Prostate gland (tissue), 2 donors: ENCODE measurements around the gene TRIO. TPM values are rescaled to one million over a fixed set of nuclear protein-coding genes. Genes with fewer than 3 reads are reported as not detected.

Source experiments
- DNase-seq: peaks from one replicate; pipeline ENCODE4 v3.0.0-alpha.2; 2019; ENCODE audit warnings: low spot score
- H3K27ac ChIP-seq, 2 donors: fragments of 200-600 bp; sonication (generic); 2 replicates each; pipeline ENCODE4 v1.5.1; 2017 to 2019
- H3K27me3 ChIP-seq: fragments of 200-600 bp; sonication (generic); replicated peaks from 2 replicates; pipeline ENCODE4 v1.5.1; 2019; ENCODE audit not compliant: insufficient read depth
- H3K36me3 ChIP-seq, 2 donors: fragments of 200-600 bp; sonication (generic); 1 replicate in 1 of 2; 2 replicates in 1 of 2; pipeline versions ENCODE4 v1.5.1 to v1.8.1; 2017 to 2019
- H3K4me1 ChIP-seq: fragments of 200-600 bp; sonication (generic); replicated peaks from 2 replicates; pipeline ENCODE4 v1.5.1; 2019
- H3K4me3 ChIP-seq, 2 donors: fragments of 200-600 bp; sonication (generic); 2 replicates each; pipeline ENCODE4 v1.5.1; 2017 to 2019
- H3K9me3 ChIP-seq: fragments of 200-600 bp; sonication (generic); 2 replicates; pipeline ENCODE4 v1.5.1; 2017
- CTCF ChIP-seq, 4 experiments: fragments of 200-600 bp in 2 of 4; fragments of 450-650 bp in 2 of 4; sonication (generic) in 2 of 4; IDR thresholded peaks; 1 replicate in 3 of 4; 2 replicates in 1 of 4; pipeline ENCODE4 v1.5.1; 2016 to 2019; ENCODE audit warnings: antibody characterized with exemption in 4 of 4, mild to moderate bottlenecking in 2 of 4, moderate library complexity in 2 of 4
- POLR2A ChIP-seq: fragments of 450-650 bp; IDR thresholded peaks from one replicate; pipeline ENCODE4 v1.6.1; 2016; ENCODE audit warnings: antibody characterized with exemption, mild to moderate bottlenecking
- POLR2AphosphoS5 ChIP-seq: sonication (generic); formaldehyde crosslinking; IDR thresholded peaks from one replicate; pipeline ENCODE4 v1.6.1; 2017; ENCODE audit warnings: antibody characterized with exemption
- WGBS: methylation state at CpG from one replicate; pipeline ENCODE4 v1.1.5; 2018; 5-methylcytosine and 5-hydroxymethylcytosine counted together
- intact Hi-C: fragments of 100-400 bp; cut with DNase I; formaldehyde crosslinking; loops from one replicate; pipeline ENCODE4 v1.14.2; 2022
- total RNA-seq, 2 donors: library from RNA; depleted of rRNA; stranded (reverse); fragments of >200 nt; gene quantifications; one replicate each; pipeline ENCODE4 v1.1.0, GENCODE V29; 2016

The TRIO gene
- total RNA-seq, 2 donors from 2014 or later: 90.3 to 197 TPM

- Histone ChIP-seq H3K27me3 (no peaks in the 10 kb centered on the region), H3K4me1 (no peaks in the 10 kb centered on the region), H3K27ac (no peak overlapping the region), H3K9me3 (no peaks in the 10 kb centered on the region), H3K4me3 (no peak overlapping the region), H3K36me3 (no peaks in the 10 kb centered on the region)
- 94% methylated on average over 1 of the region's 1 CpG for WGBS
- TF ChIP-seq CTCF (IDR thresholded peaks at IDR 0.05) (no peak), POLR2AphosphoS5 (no peak), POLR2A (no peak)
- DNase-seq: no peak
- intact Hi-C loops: no loop called here
Measured at GRCh38 chr5:14175381-14175780, 32.2 kb downstream of the TRIO start.

GRCh38 chr5:14176888-14177287 lies 33.7 kb downstream of the TRIO start:
- intact Hi-C loops: no loop called here
- H3K27me3 ChIP-seq: no peaks in the 10 kb centered on the region
- no peak for DNase-seq
- H3K9me3 ChIP-seq: no peaks in the 10 kb centered on the region
- no peak for TF ChIP-seq POLR2A
- TF ChIP-seq CTCF (IDR thresholded peaks at IDR 0.05): no peak
- no peak for TF ChIP-seq POLR2AphosphoS5
- 95% methylated on average over 2 of the region's 2 CpGs for WGBS
- H3K4me3 ChIP-seq: no peak overlapping the region
- no peaks in the 10 kb centered on the region for H3K36me3 ChIP-seq
- H3K4me1 ChIP-seq: no peaks in the 10 kb centered on the region
- H3K27ac ChIP-seq: no peak overlapping the region

- Histone ChIP-seq H3K9me3 (no peaks in the 10 kb centered on the region), H3K4me1 (no peaks in the 10 kb centered on the region), H3K36me3 (no peaks in the 10 kb centered on the region), H3K4me3 (no peak overlapping the region), H3K27ac (no peak overlapping the region), H3K27me3 (no peaks in the 10 kb centered on the region)
- no peak for DNase-seq
- no peak for TF ChIP-seq POLR2A
- no peak for TF ChIP-seq CTCF (IDR thresholded peaks at IDR 0.05)
- TF ChIP-seq POLR2AphosphoS5: no peak
- intact Hi-C loops: no loop called here
- 56% methylated on average over 3 of the region's 3 CpGs for WGBS
Measured at GRCh38 chr5:14177634-14178033, 34.5 kb downstream of the TRIO start.

GRCh38 chr5:14178091-14178490 lies 34.9 kb downstream of the TRIO start:
- no peak overlapping the region for H3K27ac ChIP-seq
- H3K36me3 ChIP-seq: no peaks in the 10 kb centered on the region
- 31% methylated on average over 4 of the region's 4 CpGs for WGBS
- no peaks in the 10 kb centered on the region for H3K4me1 ChIP-seq
- intact Hi-C loops: no loop called here
- no peaks in the 10 kb centered on the region for H3K9me3 ChIP-seq
- H3K4me3 ChIP-seq: no peak overlapping the region
- H3K27me3 ChIP-seq: no peaks in the 10 kb centered on the region
- no peak for DNase-seq
- TF ChIP-seq POLR2A (no peak), CTCF (IDR thresholded peaks at IDR 0.05) (no peak), POLR2AphosphoS5 (no peak)

GRCh38 chr5:14178671-14179211 lies 35.6 kb downstream of the TRIO start:
- intact Hi-C loops: no loop called here
- Histone ChIP-seq H3K36me3 (no peaks in the 10 kb centered on the region), H3K27ac (no peak overlapping the region), H3K9me3 (no peaks in the 10 kb centered on the region), H3K4me3 (no peak overlapping the region), H3K4me1 (no peaks in the 10 kb centered on the region), H3K27me3 (no peaks in the 10 kb centered on the region)
- no peak for DNase-seq
- TF ChIP-seq POLR2AphosphoS5: no peak
- no peak for TF ChIP-seq POLR2A
- no peak for TF ChIP-seq CTCF (IDR thresholded peaks at IDR 0.05)
- whole genome bisulfite sequencing: 79% methylated on average over 9 of the region's 10 CpGs
